Lower lobe of right lung (tissue), 2 donors: ENCODE measurements around the gene SPATA33. TPM values are rescaled to one million over a fixed set of nuclear protein-coding genes. Genes with fewer than 3 reads are reported as not detected.
A peak's percentile ranks its signal among the peaks of the same experiment; 100 is the strongest.

Experiments
- ATAC-seq, 2 donors: fragments of 200-7000 bp; cut with Tn5 transposase; one replicate each; pipeline ENCODE4 v1.9.1; 2020 to 2022; ENCODE audit warnings: mild to moderate bottlenecking in 2 of 2, moderate library complexity in 2 of 2
- DNase-seq: peaks from one replicate; pipeline ENCODE4 v3.0.0-alpha.2; 2020
- H3K27ac ChIP-seq: fragments of 200-600 bp; one replicate; pipeline ENCODE4 v1.8.0; 2022
- H3K27me3 ChIP-seq: fragments of 200-600 bp; one replicate; pipeline ENCODE4 v1.8.0; 2022; ENCODE audit warnings: low read depth
- H3K36me3 ChIP-seq: fragments of 200-600 bp; one replicate; pipeline ENCODE4 v1.8.0; 2022; ENCODE audit warnings: mild to moderate bottlenecking
- H3K4me1 ChIP-seq: fragments of 200-600 bp; one replicate; pipeline ENCODE4 v1.8.0; 2022
- H3K4me3 ChIP-seq: fragments of 200-600 bp; one replicate; pipeline ENCODE4 v1.8.0; 2022; ENCODE audit warnings: mild to moderate bottlenecking
- H3K9me3 ChIP-seq: fragments of 200-600 bp; one replicate; pipeline ENCODE4 v1.8.0; 2022
- CTCF ChIP-seq: fragments of 200-600 bp; IDR thresholded peaks from one replicate; pipeline ENCODE4 v1.8.0; 2022; ENCODE audit warnings: antibody characterized with exemption, mild to moderate bottlenecking
- intact Hi-C: fragments of 100-400 bp; cut with DNase I; formaldehyde crosslinking; loops from one replicate; pipeline ENCODE4 v1.11.0; 2022
- total RNA-seq: library from RNA; stranded (reverse); fragmentation: NEBNext Ultra II Directional; extraction: Animal tissue kit (Norgen Biotek cat#: 25700); gene quantifications from one replicate; pipeline ENCODE4 v1.2.1, GENCODE V29; 2021
- donor health status: DM: no; HTN: yes; CAD: no; lungs with severe emphysema.

The SPATA33 gene
- total RNA-seq, 1 donor from 2014 or later: 9.7 TPM

GRCh38 chr16:89646906-89647305 is 10.7 kb upstream of the SPATA33 start:
- H3K4me3 ChIP-seq: no peak overlapping the region
- no peak overlapping the region for H3K27ac ChIP-seq
- H3K9me3 ChIP-seq: no peaks in the 10 kb centered on the region
- intact Hi-C loops: no loop called here
- TF ChIP-seq CTCF: no peak
- no peaks in the 10 kb centered on the region for H3K27me3 ChIP-seq
- H3K4me1 ChIP-seq: no peaks in the 10 kb centered on the region
- no peak for DNase-seq
- ATAC-seq: no peak
- H3K36me3 ChIP-seq: peaks cover 61% of the 10 kb centered on the region

DNA sequence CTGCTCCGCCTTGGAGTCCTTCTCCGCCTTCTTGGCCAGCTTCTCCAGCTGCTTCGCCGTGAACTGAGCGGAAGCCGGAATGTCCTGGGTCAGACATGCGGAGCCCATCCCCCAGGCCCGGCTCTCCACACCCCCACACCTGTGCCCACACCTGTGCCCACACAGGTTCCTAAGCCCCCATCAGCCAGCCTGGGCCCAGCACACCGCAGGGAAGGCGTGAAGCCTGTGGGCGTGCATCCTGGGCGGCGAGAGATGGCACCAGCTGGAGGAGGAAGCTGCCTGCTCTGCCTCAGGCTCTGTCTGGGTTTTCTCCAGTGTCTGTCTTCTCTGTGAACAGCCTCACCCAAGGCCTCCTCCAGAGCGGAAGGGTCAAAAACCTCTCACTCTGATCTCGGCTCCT is 6.1 kb upstream of the SPATA33 start:
- intact Hi-C loops: no loop called here
- Histone ChIP-seq H3K9me3 (no peaks in the 10 kb centered on the region), H3K4me1 (peaks cover 5% of the 10 kb centered on the region), H3K27me3 (no peaks in the 10 kb centered on the region), H3K4me3 (no peak overlapping the region), H3K36me3 (peaks cover 49% of the 10 kb centered on the region), H3K27ac (no peak overlapping the region)
- ATAC-seq (peak in 1 of 2 donors; percentile 22), DNase-seq (no peak)
- no peak for TF ChIP-seq CTCF

GRCh38 chr16:89653656-89654295 is 3.9 kb upstream of the SPATA33 start:
- Histone ChIP-seq H3K27ac (no peak overlapping the region), H3K27me3 (no peaks in the 10 kb centered on the region), H3K36me3 (peaks cover 38% of the 10 kb centered on the region), H3K4me3 (no peak overlapping the region), H3K4me1 (peaks cover 13% of the 10 kb centered on the region), H3K9me3 (no peaks in the 10 kb centered on the region)
- ATAC-seq: no peak
- intact Hi-C loops: no loop called here
- no peak for DNase-seq
- no peak for TF ChIP-seq CTCF

- no peak for ATAC-seq
- no peak for TF ChIP-seq CTCF
- no peak for DNase-seq
- Histone ChIP-seq H3K27me3 (no peaks in the 10 kb centered on the region), H3K9me3 (no peaks in the 10 kb centered on the region), H3K4me3 (no peak overlapping the region), H3K4me1 (peaks cover 22% of the 10 kb centered on the region), H3K27ac (no peak overlapping the region), H3K36me3 (peaks cover 28% of the 10 kb centered on the region)
- intact Hi-C loops: no loop called here
Measured at GRCh38 chr16:89655062-89655643, 2.5 kb upstream of the SPATA33 start.

GRCh38 chr16:89656435-89657121 is 1.1 kb upstream of the SPATA33 start:
- no peak for ATAC-seq
- Histone ChIP-seq H3K4me3 (peak overlapping the region; percentile 91), H3K9me3 (no peaks in the 10 kb centered on the region), H3K4me1 (peaks cover 22% of the 10 kb centered on the region), H3K36me3 (peaks cover 30% of the 10 kb centered on the region), H3K27me3 (no peaks in the 10 kb centered on the region), H3K27ac (peak overlapping the region; percentile 31)
- DNase-seq: peak; percentile 46
- no peak for TF ChIP-seq CTCF
- intact Hi-C loops: no loop called here
